Measurements from ENCODE around the gene PHF5A.
"Not testable (repeated sequence)": the region's sequence is repeated elsewhere in the genome, so short reads cannot be mapped to it uniquely, and the experiment has no call there.

DNA sequence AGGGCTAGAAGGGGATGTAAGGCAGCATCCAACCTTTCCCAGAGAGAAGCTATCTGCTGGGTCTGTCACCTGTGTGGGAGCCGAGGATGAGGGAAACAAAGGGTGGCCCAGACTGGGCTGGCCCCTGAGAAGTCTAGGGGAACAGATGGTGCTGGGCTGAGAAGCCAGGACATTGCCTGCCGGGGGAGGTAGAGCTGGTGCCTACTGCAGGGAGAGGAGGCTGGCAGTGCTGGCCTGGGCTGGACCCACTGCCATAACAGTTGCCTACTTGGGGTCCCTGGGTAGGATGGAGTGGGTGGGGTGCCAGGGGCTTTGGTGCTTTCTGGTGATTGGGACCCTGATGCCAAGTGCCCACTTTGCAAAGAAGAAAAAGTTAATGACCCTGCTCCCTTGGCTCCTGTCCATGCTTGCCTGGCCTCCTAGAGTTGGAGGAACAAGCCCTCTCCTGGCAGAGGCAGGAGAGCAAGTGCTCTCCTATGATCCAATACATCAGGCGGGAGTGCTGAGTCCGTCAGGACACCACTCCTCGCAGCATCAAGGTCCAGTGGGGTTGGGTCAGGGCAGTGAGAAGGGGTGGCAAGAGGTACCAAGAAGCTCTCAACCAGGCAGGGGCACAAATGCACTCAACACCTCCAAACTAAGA is 34.0 kb downstream of the PHF5A start:
- TF ChIP-seq, protein P1, sequence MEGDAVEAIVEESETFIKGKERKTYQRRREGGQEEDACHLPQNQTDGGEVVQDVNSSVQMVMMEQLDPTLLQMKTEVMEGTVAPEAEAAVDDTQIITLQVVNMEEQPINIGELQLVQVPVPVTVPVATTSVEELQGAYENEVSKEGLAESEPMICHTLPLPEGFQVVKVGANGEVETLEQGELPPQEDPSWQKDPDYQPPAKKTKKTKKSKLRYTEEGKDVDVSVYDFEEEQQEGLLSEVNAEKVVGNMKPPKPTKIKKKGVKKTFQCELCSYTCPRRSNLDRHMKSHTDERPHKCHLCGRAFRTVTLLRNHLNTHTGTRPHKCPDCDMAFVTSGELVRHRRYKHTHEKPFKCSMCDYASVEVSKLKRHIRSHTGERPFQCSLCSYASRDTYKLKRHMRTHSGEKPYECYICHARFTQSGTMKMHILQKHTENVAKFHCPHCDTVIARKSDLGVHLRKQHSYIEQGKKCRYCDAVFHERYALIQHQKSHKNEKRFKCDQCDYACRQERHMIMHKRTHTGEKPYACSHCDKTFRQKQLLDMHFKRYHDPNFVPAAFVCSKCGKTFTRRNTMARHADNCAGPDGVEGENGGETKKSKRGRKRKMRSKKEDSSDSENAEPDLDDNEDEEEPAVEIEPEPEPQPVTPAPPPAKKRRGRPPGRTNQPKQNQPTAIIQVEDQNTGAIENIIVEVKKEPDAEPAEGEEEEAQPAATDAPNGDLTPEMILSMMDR (IDR thresholded peaks at IDR 0.05; ENCODE audit: low read depth, low read length, poor library complexity, severe bottlenecking): not testable (repeated sequence)
- not testable (repeated sequence) for TF ChIP-seq EZH2phosphoT487 (IDR thresholded peaks at IDR 0.05; ENCODE audit: borderline replicate concordance, low read length)

Measured in DOHH2 (cell line).